IMR-90 (cell line): ENCODE results near the gene DUS1L. TPM values are rescaled to one million over a fixed set of nuclear protein-coding genes. Genes with fewer than 3 reads are reported as not detected.

ENCODE experiments used
- ATAC-seq: fragments of 200-7000 bp; cut with Tn5 transposase; 2 replicates; pipeline ENCODE4 v1.9.1; 2020; ENCODE audit warnings: low read depth, mild to moderate bottlenecking, moderate library complexity
- BruUV-seq: library from RNA; stranded (reverse); fragments of 400-500 nt; replicated peaks from 2 replicates; lab custom pipeline; 2021; lab: Mats Ljungman, UMichigan
- CTCF ChIA-PET: fragments of 300-600 bp; formaldehyde crosslinking; extraction: SDS; loops from one replicate; lab custom pipeline; 2021; ENCODE audit warnings: antibody characterized with exemption; lab: Yijun Ruan, JAX
- POLR2A ChIA-PET: fragments of 300-600 bp; sonication (Branson Sonifier 250); formaldehyde crosslinking; loops from one replicate; lab custom pipeline; 2022; ENCODE audit warnings: antibody characterized with exemption; ENCODE audit not compliant: unreplicated experiment; lab: Charles Lee
- DNase-seq: peaks from one replicate; pipeline ENCODE4 v3.0.0; 2013
- H2AFZ ChIP-seq: replicated peaks from 2 replicates; pipeline ENCODE3; 2013; ENCODE audit warnings: low read length, mild to moderate bottlenecking; ENCODE audit not compliant: poor library complexity
- H2AK5ac ChIP-seq: 2 replicates; pipeline ENCODE4 v1.6.1; 2013; ENCODE audit warnings: low read depth, low read length, inconsistent platforms
- H2AK9ac ChIP-seq: replicated peaks from 2 replicates; pipeline ENCODE3; 2013; ENCODE audit warnings: mild to moderate bottlenecking, low read depth, low read length, moderate library complexity; ENCODE audit not compliant: poor library complexity
- H2BK120ac ChIP-seq: 2 replicates; pipeline ENCODE4 v1.6.1; 2013; ENCODE audit warnings: low read depth, low read length, inconsistent platforms
- H2BK15ac ChIP-seq: 3 replicates; pipeline ENCODE4 v1.6.1; 2013; ENCODE audit warnings: low read depth, low read length, inconsistent platforms
- H2BK20ac ChIP-seq: 2 replicates; pipeline ENCODE4 v1.6.1; 2013; ENCODE audit warnings: low read depth, mild to moderate bottlenecking, inconsistent platforms, low read length, moderate library complexity
- H2BK5ac ChIP-seq: 2 replicates; pipeline ENCODE4 v1.6.1; 2013; ENCODE audit warnings: mild to moderate bottlenecking, low read depth, low read length, inconsistent platforms; ENCODE audit not compliant: poor library complexity, severe bottlenecking
- H3K14ac ChIP-seq: replicated peaks from 2 replicates; pipeline ENCODE4 v1.6.1; 2013; ENCODE audit warnings: low read depth, low read length, inconsistent platforms
- H3K18ac ChIP-seq: 2 replicates; pipeline ENCODE4 v1.6.1; 2013; ENCODE audit warnings: low read depth, low read length, control low read depth
- H3K23ac ChIP-seq: 2 replicates; pipeline ENCODE4 v1.6.1; 2013; ENCODE audit warnings: low read depth, low read length, inconsistent platforms
- H3K27ac ChIP-seq: 2 replicates; pipeline ENCODE4 v1.5.1; 2013; ENCODE audit warnings: mild to moderate bottlenecking, control low read depth, low read length; ENCODE audit not compliant: insufficient read depth
- H3K27me3 ChIP-seq: 2 replicates; pipeline ENCODE4 v1.6.1; 2013; ENCODE audit warnings: low read length; ENCODE audit not compliant: control insufficient read depth, insufficient read depth
- H3K36me3 ChIP-seq: 2 replicates; pipeline ENCODE4 v1.6.1; 2013; ENCODE audit warnings: low read length, mixed read lengths; ENCODE audit not compliant: control insufficient read depth, insufficient read depth
- H3K4ac ChIP-seq: 2 replicates; pipeline ENCODE4 v1.6.1; 2013; ENCODE audit warnings: low read depth, low read length, inconsistent platforms
- H3K4me1 ChIP-seq: 2 replicates; pipeline ENCODE4 v1.6.1; 2013; ENCODE audit warnings: low read length, mixed read lengths; ENCODE audit not compliant: control insufficient read depth, insufficient read depth
- H3K4me2 ChIP-seq: 2 replicates; pipeline ENCODE4 v1.6.1; 2013; ENCODE audit warnings: low read depth, mild to moderate bottlenecking, control low read depth, low read length, moderate library complexity
- H3K4me3 ChIP-seq: 2 replicates; pipeline ENCODE4 v1.5.1; 2013; ENCODE audit warnings: low read depth, mild to moderate bottlenecking, control low read depth, low read length, moderate library complexity; ENCODE audit not compliant: insufficient read depth
- H3K56ac ChIP-seq: 2 replicates; pipeline ENCODE4 v1.6.1; 2013; ENCODE audit warnings: low read length, inconsistent platforms; ENCODE audit not compliant: insufficient read depth; ENCODE audit errors: extremely low read depth
- H3K79me1 ChIP-seq, 2 experiments: 2 replicates each; pipeline ENCODE4 v1.6.1; 2013; ENCODE audit warnings: low read length in 2 of 2, inconsistent platforms in 1 of 2, low read depth in 1 of 2
- H3K9ac ChIP-seq: 2 replicates; pipeline ENCODE4 v1.6.1; 2013; ENCODE audit warnings: low read depth, low read length, control low read depth
- H3K9me1 ChIP-seq: 2 replicates; pipeline ENCODE4 v1.6.1; 2013; ENCODE audit warnings: low read length, inconsistent platforms; ENCODE audit not compliant: insufficient read depth
- H3K9me3 ChIP-seq: 2 replicates; pipeline ENCODE4 v1.6.1; 2013; ENCODE audit warnings: low read length; ENCODE audit not compliant: control insufficient read depth, insufficient read depth
- H4K20me1 ChIP-seq: 2 replicates; pipeline ENCODE4 v1.6.1; 2013; ENCODE audit warnings: low read length, inconsistent platforms; ENCODE audit not compliant: insufficient read depth
- H4K5ac ChIP-seq: 2 replicates; pipeline ENCODE4 v1.6.1; 2013; ENCODE audit warnings: mild to moderate bottlenecking, low read depth, low read length, control low read depth
- H4K8ac ChIP-seq, 2 experiments: 2 replicates each; pipeline ENCODE4 v1.6.1; 2013; ENCODE audit warnings: low read depth in 2 of 2, low read length in 2 of 2, control low read depth in 1 of 2, inconsistent platforms in 1 of 2
- H4K91ac ChIP-seq: 2 replicates; pipeline ENCODE4 v1.6.1; 2013; ENCODE audit warnings: low read depth, low read length, inconsistent platforms; ENCODE audit not compliant: insufficient read depth
- RAD21 ChIP-seq: IDR thresholded peaks from 2 replicates; pipeline ENCODE4 v1.6.1; 2012; ENCODE audit warnings: low read length, improper control_type of control experiment
- WGBS, 2 experiments: methylation state at CpG; one replicate each; pipeline versions ENCODE4 v1.1.5 to v1.1.7; 2013; ENCODE audit warnings: missing lambda C conversion rate in 2 of 2; ENCODE audit not compliant: insufficient read length in 1 of 2; ENCODE audit errors: extremely low coverage in 2 of 2; 5-methylcytosine and 5-hydroxymethylcytosine counted together
- dilution Hi-C: fragments of 300-500 bp; cut with HindIII; formaldehyde crosslinking; loops from one replicate; pipeline ENCODE4 v1.14.3; 2018; ENCODE audit warnings: low sequenced_read_pairs; ENCODE audit not compliant: unreplicated experiment
- in situ Hi-C: fragments of 300-500 bp; cut with MboI; formaldehyde crosslinking; loops from 3 replicates; pipeline ENCODE4 v1.14.3; 2019; ENCODE audit warnings: low sequenced_read_pairs, inconsistent platforms, mixed read lengths
- intact Hi-C: fragments of 100-400 bp; cut with micrococcal nuclease; formaldehyde crosslinking; loops from 2 replicates; pipeline ENCODE4 v1.10.0; 2022
- polyA plus RNA-seq, 3 experiments: library from polyadenylated mRNA; depleted of rRNA; stranded (reverse); fragments of >200 nt; gene quantifications; 2 replicates each; pipeline ENCODE4 v1.2.3, GENCODE V29; 2012; ENCODE audit warnings: low replicate concordance in 1 of 3
- total RNA-seq: library from RNA; depleted of rRNA; stranded (reverse); fragments of >200 nt; gene quantifications from 2 replicates; pipeline ENCODE4 v1.2.3, GENCODE V29; 2012

Gene DUS1L
- total and polyA plus RNA-seq, 2 of the 4 experiments (the other 2 are of a cell fraction): 29.0 to 76.9 TPM

DNA sequence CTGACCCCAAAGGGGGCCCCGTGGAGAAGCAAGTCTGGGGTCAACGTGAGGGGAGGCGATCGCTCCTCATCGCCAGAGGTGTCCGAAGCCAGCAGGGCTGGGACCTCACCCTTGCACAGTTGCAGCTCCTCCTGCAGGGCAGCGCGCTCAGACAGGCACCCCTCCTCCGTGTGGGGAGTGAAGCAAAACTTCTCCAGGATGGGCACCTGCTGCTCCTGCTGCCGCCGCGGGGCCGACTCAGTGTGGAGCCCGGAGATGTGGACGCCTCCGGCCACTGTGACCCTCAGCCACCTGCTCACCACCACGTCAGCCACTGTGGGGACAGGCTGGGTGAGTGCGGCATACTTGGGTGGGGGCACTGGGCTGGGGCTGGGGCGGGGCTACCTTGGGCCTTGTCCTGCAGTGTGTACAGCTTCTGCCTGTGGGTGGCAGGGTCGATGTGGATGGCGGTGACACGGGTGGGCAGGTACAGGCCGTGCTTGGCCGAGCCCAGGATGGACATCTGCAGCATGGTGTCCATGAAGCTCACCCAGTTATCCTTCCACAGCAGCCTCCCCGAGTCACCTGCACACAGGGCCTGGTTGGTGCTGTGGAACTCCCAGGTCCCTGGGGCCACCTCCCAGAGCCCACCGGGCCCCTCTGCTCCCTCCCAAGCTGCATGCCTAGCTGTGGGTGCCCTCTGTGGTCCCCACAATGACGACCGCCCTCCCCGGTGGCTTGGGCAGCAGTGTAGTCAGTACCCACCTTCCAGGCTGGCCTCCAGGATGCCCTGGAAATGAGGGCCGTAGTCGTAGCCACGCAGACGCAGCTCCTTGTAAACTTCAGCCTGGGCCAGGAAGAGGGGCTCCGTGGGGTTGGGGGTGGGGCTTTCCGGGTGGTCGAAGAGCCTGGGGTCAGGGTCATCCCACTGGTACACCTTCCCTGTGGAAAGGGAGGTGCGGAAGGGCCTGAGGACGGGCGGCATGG is 21.6 kb upstream of the DUS1L start:
- H3K36me3 ChIP-seq: peaks cover 96% of the 10 kb centered on the region
- CTCF ChIA-PET: no interaction called here
- dilution Hi-C loops: no loop called here

More for the DNA sequence above, 21.6 kb upstream of the DUS1L start:
- in situ Hi-C loops: no loop called here
- Histone ChIP-seq H2BK20ac (no peak overlapping the region), H3K4me2 (no peak overlapping the region), H2AFZ (no peak overlapping the region), H4K91ac (no peak overlapping the region), H3K9me3 (no peaks in the 10 kb centered on the region), H3K79me1 (no peaks in the 10 kb centered on the region; a peak in 2 of 4 replicates), H2BK5ac (no peak overlapping the region), H4K20me1 (no peaks in the 10 kb centered on the region; the same call in none of the 2 replicates), H3K4ac (no peak overlapping the region), H3K14ac (no peak overlapping the region), H4K5ac (no peak overlapping the region), H3K23ac (no peak overlapping the region), H3K27me3 (no peaks in the 10 kb centered on the region), H3K18ac (no peak overlapping the region), H2AK5ac (no peak overlapping the region), H4K8ac (no peak overlapping the region), H3K56ac (no peak overlapping the region), H3K9ac (no peak overlapping the region), H3K4me3 (no peak overlapping the region), H2AK9ac (no peak overlapping the region), H2BK120ac (no peak overlapping the region), H2BK15ac (no peak overlapping the region), H3K27ac (no peak overlapping the region), H3K4me1 (no peaks in the 10 kb centered on the region), H3K9me1 (no peaks in the 10 kb centered on the region)
- ATAC-seq: no peak
- TF ChIP-seq RAD21: no peak
- 89% methylated on average over 12 of the region's 39 CpGs; no CpG with 5 or more reads in 1 of the 2 experiments for WGBS, 2 experiments
- intact Hi-C loops: no loop called here
- POLR2A ChIA-PET: no interaction called here
- no peak for DNase-seq
- BruUV-seq: no TSS peak
